HG03558 (cell line): Measurements from ENCODE around the gene GPRIN1.

Experiments
- ATAC-seq: cut with Tn5 transposase; IDR thresholded peaks from one replicate; pipeline ENCODE4 v1.9.1; 2021; ENCODE audit warnings: moderate number of reproducible peaks; ENCODE audit not compliant: unreplicated experiment; ENCODE audit errors: extremely low read depth

The GPRIN1 gene

GRCh38 chr5:176548967-176549444, 61.0 kb downstream of the GPRIN1 start, which contains the start of gene CDHR2:
CDHR2 (plus strand) TSS chr5:176549342; CDS start chr5:176565353, 16,011 bp downstream.
- ATAC-seq, result no peak

GRCh38 chr5:176547802-176548201, 62.2 kb downstream of the GPRIN1 start:
- no peak for ATAC-seq
